ENCODE measurements around the gene SLIT1.

Gene SLIT1

DNA sequence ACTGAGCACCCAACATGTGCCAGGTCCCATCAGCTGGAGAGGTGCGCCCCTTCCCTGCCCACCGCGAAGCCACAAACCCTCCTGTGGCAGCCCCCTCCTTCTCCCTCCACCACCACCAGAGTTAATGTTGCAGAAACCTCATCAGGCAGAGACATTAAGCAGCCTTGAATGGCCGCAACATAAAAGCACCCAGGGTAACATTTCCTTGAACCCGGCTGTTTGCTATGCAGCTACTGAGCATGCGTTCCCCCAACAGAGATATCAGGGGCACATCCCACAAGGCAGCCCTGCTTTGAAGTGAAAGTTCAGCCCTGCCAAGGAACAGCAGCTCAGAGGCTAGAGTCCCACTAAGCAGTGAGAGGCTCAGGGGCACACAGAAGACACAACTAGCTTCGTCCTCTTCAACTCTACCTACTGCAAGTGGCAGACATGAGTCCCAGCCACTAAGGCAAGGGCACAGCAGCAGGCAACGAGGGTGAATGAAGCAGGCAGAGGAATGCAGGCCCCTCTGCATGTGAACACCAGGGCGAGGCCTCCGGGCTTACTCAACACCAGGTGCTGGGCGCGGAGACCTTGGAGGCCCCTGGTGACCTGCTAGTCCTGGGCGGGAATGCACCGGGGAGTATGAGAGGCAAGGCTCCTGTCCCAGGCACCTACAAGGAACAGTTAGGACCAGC lies 107.4 kb downstream of the SLIT1 start:
- DNase-seq = no peak

DNA sequence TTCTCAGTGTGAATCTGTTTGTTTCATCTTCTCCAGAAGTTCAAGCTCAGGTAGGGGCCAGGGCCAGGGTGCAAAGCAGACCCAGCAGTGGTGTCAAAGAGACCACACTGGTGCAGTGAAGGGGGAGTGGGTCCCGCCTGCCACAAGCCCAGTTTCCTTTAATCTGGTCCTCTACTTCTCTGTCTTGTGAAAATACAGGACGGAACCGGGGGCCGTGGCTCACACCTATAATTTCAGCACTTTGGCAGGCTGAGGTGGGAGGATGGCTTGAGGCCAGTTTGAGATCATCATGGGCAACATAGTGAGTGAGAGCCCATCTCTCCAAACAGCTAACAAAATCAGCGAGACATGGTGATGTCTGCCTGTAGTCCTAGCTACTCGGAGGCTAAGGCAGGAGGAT lies 109.0 kb downstream of the SLIT1 start:
- no peak for DNase-seq

DNA sequence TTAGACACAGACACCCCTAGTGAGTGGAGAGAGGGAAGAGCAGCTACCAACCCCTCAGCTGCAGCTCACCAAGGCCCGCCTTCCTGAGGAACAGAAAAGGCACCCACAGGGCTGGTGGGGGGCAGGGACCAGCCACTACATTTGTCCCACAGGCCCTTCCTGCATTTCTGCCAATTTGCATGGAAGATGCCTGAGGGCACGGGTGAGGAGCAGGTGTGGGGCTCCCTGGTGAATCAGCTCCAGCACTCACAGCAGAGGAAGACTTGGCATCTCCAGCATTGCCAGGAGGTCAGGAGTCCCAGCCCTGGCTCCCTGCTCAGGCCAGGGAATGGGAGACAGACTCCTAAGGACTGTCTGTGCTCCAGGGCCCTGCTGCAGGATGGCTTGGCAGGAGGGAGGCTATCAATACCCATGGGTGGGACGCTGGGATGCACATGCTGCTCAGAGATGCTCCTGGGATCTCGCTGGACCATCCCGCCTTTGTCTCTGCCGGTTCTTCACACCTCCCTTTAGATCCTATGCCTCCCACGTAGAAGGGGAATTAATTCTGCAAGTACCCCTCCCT lies 109.7 kb downstream of the SLIT1 start:
- DNase-seq = no peak

DNA sequence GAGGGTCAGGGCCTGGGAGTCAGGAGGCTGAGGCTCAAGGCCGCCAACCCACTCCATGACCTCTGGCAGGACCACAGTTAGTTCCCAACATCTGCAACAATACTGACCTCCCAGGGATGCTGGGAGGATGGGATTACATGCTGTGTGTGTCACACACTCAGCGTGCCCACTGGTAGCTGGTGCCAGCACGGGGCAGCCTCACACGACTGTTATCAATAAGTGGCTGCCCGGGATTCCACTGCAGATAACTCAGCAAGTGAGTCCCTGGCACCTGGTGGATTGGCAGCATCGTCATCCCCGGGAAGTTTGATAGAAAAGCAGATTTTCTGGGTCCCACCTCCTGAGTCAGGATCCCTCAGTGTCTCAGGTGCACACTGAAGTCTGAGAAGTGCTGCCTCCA lies 110.3 kb downstream of the SLIT1 start:
- DNase-seq = no peak

DNA sequence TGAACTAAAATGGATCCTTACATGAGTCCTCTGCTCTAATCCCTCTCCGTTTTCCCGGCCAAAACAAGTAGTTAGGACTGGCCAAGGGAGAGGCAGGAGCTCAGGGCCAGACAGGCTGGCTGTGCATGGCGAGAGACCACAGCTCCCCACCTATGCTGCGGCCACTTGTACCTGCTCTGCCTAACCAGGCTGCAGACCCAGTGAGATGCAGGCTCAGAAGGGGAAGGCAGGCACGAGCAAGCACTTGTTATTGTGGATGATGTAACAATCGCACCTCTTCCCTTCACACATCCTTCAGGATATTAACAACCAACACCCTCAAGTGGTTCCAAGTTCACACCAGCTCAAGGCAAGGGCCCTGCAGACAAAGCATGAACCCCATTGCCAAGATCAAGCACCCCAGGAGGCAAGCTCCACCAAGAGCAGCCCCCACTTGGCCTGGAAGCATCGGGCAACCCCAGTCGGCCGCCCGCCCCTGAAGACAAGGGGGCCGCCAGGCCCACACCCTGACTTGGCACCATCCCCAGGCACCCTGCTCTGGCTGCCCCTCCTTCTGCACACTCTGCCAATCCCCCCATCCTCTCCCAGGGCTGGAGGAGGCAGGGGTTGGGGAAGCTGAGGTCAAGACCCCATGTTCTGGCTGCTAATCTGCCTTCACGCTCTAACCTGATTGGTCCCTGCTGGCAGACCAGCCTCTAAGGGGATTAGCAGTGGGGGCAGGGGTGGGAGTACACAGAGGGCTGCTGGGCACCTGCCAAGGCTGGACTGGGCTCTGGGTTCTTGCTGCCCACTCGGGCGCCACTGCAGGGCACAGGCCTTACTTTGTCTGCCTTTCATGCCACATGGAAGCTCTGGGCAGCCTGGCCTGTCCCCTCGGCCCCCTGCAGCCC lies 111.3 kb downstream of the SLIT1 start:
- DNase-seq = no peak

DNA sequence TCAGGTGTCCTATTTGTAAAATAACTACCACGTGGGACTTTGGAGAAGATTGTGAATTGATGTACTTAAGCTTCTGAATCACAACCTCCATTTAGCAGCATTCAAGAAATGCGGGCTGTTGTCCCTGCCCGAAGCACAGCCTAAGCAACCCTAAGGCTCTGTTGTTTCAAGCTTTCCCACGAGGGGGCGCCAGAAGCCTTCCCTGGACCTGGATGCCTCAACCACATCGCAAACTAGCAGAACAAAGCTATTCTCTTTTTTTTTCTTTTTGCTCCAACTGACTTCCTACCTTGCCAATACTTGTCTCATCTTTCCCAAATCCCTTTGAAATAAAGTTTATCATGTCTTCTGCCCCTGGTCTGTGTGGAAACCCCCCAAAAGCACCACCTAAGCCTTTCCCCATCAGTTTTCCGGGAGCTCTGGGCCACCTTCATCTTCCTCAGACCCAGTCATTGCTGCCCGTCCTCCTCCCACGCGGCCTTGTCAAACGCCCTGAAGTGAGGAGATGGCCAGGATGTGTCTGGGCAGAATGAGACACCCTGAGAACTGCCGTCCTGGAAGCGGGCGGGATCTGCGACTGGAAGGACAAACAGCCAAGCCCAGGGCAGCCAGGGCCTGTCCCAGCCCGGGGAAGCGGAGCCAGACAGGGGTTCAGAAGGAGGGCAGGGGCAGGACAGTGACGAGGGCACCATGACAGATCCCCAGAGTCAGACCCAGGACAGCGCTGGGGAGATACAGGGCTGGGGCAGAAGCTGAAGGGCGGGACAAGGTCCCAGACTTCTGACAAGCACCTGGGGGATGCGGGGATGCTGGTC lies 112.7 kb downstream of the SLIT1 start:
- DNase-seq = peak; percentile 92

DNA sequence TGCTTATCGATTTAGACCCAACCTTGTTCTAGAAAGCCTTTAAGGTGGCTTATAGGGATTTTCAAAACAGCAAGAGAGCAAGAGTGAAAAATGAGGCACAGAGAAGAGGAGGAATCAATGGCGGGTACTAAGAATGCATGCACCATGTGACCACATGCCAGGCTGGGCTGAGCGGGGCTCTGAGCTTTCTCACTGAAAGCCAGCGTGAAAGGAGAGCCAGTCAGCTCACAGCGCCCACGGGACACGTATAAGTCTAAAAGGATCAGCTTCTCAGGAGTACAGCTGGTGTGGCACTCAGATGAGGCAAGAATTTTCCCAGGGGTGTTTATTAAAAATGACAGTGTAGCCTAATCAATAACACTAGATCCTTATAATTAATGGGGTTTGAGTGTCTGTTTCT lies 114.3 kb downstream of the SLIT1 start:
- DNase-seq = no peak

DNA sequence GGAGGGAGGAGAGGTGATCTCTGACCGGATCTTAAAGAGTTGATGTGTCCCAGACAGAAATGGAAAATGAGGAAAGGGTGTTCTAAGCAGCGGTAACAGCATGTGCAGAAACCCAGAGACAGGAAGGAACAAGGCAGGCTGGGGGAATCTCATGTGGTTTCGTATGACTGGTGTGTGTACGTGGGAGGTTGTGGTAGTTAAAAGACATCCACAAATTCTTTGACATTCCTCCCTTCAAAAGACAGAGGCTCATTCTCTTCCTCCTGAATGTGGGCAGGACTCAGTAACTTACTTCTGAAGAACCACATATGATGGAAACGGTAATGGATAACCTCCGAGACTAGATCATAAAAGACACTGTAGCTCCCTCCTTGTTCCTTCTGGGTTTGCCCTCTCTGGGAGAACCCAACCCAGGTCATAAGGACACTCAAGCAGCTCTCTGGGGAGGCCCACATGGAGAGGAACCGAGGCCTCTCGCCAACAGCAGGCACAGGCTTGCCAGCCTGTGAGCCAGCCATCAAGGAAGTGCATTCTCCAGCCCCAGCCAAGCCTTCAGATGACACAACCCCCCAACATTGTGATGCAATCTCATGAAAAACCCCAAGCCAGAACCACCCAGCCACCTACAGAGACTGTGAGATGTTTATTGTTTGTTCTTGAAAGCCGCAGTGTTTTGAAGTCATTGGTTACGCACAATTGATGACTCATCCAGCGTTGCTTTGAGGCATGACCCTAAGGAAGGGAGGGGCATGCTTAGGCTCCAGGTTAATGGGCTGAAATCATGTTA lies 116.0 kb downstream of the SLIT1 start:
- peak; percentile 37 for DNase-seq

DNA sequence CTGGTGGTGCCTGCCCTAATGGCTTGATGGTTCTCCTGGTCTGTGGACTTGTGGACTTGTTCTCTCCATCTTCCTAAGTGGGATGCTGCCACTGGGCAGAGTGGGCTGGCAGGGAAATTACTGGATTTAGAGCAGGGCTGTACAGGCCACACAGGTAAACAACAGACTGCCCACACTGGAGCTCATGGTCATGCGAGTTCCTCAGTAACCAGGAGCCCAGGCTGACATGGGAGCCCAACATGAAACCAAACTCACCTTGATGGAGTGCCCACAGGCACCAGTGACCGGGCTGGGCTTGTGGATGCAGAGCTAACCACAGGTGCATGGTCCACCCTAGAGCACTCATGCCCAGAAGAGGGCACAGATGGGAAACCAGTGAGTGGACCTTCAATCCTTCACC lies 116.7 kb downstream of the SLIT1 start:
- no peak for DNase-seq

DNA sequence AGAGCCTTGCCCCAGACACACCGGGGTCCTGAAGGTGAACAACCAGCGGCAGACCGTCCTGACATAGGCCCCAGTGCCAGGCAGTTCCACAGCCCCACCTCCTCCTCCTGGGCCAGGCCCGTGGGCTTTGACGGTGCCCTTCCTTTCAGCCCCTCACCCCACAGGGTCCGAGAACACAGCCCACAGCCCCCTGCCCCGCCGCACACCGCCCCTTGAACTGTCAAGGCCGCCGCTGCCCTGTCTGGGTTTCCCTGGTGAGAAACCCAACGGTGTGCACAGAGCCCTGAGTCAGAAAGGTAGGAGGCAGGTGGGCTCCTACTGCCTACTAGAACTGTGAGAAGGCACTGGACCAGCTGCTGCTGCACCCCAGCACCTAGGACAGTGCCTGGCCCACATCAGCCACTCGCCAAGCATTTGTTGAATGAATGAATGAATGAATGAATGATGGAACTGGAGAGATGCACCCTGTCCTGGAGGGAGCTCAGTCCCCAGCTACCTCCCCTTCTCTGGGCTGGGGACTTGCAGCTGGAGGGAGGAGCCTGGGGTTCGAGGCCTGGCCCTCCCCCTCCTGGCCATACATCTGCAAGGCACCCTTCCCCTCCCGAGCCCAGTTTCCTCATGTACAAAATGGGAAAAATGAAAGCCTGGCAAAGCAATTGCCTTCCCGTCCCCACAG lies 117.9 kb downstream of the SLIT1 start:
- DNase-seq = no peak

DNA sequence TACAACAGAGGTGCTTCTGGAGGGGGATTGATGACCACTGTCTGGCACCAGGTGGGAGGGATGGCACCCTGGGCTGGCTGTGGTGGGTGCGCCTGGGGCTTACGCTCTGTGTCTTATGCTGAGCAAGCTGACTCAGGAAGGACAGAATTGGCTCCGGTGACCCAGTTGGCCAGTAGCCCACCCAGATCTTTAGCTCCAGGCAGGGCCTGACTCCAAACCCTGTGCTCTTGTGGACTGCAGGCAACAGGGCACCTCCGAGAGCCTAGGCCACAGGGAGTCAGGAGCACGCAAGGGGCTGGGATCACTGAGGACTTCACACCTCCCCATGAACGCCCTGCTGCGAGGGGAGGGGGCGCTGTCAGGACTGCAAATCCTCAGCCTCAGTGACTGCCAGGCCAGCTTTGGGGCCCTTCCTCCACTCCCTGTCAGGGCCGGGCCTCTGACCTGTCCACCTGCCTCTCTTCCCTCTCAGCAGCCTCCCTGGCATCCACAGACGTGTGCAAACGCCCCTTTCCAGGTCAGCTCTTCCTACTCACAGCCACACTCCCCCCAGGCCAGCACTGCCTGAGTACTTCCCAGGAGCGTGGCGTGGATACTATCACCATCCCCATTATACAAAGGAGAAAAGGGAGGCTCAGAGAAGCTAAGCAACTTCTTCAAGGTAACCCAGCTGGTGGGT lies 118.7 kb downstream of the SLIT1 start:
- no peak for DNase-seq

DNA sequence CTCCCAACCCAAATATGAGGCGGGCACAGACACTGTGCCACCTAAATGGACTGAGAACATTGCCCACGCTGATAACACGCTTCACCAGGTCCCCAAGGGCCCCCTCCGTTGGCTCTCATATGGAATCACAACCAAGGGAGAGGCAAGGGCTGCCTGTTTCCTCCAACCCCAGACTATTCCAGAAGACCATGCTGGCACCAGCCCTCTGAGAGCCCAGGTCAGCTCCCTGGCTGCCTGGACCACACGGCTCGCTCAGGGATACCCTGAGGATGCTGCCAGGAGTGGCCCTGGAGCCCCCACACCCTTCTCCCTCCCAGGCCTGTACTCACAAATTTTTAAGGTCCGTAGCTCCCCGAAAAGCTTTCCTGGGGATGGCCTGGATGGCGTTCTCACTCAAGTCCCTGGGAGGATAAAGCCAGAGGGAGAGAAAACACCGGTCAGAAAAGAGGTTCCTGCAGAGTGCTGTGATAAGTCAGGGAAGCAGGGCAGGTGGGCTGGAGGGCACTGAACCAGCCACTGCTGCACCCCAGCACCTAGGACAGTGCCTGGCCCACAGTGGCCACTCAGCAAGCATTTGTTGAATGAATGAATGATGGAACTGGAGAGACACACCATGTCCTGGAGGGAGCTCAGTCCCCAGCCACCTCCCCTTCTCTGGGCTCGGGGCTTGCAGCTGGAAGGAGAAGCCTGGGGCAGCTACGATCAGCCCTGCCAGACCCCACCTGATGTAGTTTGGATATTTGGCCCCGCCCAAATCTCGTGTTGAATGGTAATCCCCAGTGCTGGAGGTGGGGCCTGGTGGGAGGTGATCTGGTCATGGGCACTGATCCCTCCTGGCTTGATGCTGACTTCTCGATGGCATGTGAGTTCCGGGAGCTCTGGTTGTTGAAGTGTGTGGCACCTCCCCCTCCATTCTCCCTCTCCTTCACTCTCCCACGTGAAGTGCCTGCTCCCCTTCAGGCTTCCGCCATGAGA lies 119.8 kb downstream of the SLIT1 start:
- no peak for DNase-seq

DNA sequence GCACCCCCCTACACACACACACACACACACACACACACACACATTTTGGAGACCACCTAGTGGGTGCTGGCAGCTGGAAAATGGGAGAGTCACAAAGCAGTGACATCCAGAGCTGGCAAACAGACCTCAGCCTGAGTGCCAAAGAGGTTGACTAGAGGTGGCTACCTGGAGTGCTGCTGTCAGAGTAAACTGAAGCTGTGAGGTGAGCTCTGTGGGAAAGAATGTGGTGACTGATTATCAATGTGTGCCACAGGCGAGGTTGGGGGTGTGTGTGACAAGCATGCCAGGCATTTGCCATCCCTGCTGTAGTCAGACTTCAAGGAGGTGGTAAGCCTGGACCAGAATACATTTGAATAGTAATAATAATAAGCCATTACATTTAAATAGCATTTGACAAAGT lies 120.6 kb downstream of the SLIT1 start:
- DNase-seq = no peak

DNA sequence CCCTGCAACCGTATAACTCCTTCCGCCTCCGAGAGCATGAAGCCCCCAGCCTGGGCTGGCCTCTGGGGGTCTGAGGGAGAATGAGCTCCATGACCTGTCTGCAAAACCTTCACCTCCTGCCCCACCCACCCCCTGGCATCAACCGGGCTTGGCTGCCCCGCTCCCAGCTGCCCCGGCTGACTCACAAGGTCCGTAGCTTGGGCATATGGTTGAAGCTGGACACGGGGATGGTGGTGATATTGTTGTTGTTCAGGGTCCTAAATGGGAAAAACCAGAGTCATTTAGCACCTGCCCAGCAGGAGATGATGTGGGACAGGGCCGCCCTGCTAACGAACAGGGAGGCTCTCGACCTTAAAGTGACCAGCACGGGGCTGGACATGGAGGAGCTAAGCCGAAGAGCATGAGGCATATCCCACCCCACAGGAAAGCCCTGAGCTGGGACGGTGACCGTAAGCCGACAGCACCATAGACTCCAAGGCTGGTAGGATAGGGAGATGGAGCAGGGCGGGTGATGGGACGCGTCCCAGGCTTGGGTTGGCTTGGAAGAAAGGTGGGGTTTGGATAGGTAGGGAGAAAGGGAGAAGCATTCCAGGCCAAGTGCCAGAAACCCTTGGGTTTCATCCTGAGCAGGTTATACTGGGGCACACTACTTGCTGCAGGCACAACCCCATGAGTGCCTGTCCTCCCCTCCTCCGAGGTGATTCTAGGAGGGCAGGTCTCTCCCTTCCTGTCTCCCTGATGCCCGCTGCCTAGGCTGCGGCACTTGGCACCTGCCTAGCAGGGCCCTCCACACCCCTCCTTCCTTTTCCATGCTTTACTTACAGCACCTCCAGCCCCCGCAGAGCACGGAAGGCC lies 121.5 kb downstream of the SLIT1 start:
- DNase-seq = no peak

DNA sequence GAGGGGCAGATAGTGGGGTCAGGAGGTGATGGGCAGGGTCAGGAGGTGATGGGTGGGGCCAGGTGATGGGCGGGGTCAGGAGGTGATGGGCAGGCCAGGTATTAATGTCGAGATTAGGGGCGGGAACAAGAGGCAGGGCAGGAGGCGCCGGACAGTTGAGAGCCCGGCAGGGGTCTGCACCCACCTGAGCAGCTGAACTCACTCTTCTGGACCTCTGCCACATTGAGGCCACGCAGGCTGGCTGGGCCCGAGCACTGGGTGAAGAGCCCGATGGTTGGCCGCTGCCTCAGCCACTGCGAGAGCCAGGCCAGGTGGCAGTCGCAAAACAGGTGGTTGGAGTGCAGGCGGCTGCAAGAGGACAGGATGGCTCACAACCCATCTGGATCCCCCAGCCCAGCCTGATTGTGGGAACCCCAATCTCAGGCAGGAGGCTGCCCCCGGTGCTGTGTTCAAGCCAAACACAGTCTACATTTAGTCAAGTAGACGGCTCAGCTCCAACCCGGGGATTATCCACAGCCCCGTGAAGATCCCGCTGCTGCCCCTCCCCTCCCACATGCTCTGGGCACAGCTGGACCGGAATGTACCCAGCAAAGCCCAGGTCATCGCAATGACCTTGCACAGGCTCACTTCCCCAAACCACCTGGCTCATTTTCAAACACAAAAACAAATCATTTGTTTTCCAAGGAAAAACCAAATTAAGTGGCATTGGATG lies 122.3 kb downstream of the SLIT1 start:
- DNase-seq = no peak

DNA sequence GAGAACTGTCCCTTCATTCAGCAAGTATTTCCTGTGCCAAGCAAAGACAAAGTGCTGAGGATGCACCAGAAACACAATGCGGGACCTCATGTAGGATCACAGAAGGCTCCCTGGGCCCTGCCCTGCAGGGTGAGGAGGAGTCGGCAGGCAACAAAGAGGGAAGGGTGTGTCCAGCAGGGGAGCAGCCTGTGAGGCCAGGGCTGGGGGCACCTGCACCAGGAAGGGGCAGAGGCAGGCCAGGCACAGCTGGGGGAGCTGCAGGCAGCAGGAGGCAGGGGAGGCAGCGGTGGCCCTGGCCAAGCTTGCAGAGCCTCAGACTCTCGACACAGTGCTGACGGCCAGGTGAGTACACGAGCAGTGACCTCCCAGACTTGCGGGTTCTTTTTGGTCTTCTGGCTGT lies 123.3 kb downstream of the SLIT1 start:
- no peak for DNase-seq

DNA sequence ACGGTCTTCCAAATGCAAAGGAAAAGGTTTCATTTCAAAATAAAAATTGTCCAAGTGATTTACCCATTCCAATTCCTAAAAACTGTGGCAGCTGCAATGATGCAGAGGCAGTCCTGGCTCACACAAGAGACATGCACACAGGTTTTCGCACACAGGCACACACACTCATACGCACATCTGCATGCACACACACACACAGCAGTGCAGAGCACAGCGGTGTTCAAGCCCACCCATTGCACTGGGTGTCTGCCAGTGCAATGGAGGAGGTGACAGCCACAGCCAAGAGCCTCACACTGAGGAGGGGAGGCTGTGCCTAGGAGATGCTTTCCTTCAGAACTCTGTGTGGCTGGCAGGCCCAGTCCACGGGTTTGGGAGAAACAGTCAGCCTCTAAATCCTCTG lies 123.7 kb downstream of the SLIT1 start:
- DNase-seq = no peak

DNA sequence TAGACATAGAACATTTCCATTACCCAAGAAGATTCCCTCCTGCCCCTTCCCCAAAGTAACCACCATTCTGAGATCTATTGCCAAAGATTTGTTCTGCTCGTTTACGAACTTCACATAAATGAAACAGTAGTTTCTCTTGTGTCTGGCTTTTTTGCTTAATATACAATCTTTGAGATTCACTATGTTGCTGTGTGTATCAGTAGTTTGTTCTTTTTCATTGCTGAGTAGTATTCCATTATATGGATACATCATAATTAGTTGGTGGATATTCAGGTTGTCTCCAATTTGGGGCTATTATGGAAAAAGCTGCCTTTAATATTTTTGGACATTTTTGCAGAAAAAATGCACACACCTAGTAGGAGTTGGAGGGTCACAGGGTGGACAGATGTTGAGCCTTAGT lies 124.3 kb downstream of the SLIT1 start:
- DNase-seq = no peak

All from OCI-M1 (cell line).